GM19023 (cell line): ENCODE data around the gene RHPN2.
"Not testable (repeated sequence)": the region's sequence is repeated elsewhere in the genome, so short reads cannot be mapped to it uniquely, and the experiment has no call there.

Experiments
- ATAC-seq: cut with Tn5 transposase; IDR thresholded peaks from one replicate; pipeline ENCODE4 v1.9.1; 2021; ENCODE audit warnings: mild to moderate bottlenecking, moderate library complexity; ENCODE audit not compliant: unreplicated experiment

RHPN2 gene

DNA sequence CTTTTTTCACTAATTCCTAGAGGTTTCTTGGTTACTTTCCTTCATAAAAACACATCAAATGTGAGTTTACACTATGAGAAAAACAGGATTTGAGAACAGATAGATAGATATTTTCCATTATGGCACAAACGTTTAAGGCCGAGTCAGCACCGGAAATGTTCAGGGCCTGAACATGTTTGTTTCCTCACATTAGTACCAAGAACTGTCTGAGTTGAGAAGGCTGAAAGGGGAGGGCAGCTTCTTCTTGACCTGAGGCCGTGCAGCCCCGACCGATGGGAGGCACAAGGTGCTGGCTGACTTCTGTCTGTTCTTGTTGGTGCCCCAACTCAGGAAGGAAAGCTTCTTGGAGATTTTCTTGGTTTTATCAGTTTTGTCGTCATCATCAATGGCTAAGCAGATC lies 84.9 kb downstream of the RHPN2 start:
- not testable (repeated sequence) for ATAC-seq

GRCh38 chr19:32977813-32978212 lies 86.9 kb downstream of the RHPN2 start:
- not testable (repeated sequence) for ATAC-seq

DNA sequence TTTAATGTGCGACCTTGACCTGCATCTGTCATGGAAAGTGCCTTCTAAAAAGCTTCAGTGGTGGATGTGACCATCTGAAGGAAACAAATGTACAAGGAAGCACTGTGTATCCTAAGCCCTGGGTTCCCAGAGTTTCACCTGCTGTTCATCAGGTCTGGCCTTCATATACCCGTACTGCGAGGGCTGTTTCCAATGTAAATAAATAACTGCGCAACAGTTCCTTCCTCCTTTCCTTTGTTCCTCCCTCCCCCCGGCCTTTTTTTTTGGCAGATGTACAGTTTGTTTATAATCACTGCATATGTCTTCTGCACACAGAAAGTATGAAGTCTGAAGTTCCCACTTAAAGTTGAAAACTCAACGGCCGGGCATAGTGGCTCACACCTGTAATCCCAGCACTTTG lies 87.4 kb downstream of the RHPN2 start:
- no peak for ATAC-seq

- ATAC-seq, result no peak
These were observed 88.4 kb downstream of the RHPN2 start for GRCh38 chr19:32976223-32976805.

DNA sequence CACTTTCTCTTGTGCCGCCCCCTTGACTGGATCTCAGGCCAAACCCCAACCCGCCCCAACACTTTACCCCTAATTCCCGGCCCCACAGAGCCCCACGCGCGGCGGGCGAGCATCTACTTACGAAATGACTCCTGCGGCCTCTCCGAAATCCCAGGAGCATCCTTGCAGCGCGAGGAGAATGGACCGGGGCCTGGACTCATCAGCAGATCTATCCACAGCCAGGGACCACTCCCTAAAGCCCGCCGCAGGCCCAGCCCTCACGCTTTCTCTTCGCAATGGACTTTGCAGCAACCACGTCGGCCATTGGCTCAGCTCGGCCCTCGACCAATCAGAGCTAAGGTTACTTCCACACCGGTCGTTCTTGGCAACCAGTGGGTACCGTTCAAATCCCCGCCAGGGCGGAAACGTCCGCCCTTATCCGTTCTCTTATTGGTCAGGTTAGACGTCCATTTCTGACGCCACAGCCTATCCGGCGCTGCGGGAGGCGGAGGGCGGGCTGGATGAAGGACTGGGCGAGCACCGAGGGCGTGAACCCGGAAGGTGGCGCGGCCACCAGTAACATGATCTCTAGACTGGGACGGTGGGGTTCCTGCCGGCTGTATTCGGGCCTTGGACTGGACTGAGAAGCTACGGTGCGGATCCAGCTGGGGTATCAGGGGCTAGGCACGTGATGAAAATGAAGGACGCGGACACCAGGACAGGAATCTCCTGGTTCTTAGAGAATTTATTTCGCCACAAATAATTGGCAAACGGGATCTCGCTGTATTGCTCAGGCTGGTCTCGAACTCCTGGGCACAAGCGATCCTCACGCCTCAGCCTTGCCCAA lies 92.8 kb downstream of the RHPN2 start, which contains the start of the genes CEP89 and FAAP24:
Gene CEP89 (minus strand): TSS at position 244 of the 826 bp plus-strand sequence. CDS start 84 bp downstream, at position 160.
Gene FAAP24 (plus strand): TSS at position 528 of the 826 bp plus-strand sequence. CDS start 955 bp downstream, outside the sequence.
- peak; percentile 100 for ATAC-seq

GRCh38 chr19:32971012-32971595 lies 93.6 kb downstream of the RHPN2 start:
- no peak for ATAC-seq

- ATAC-seq, result no peak
These were observed 95.1 kb downstream of the RHPN2 start for GRCh38 chr19:32969549-32969948.

DNA sequence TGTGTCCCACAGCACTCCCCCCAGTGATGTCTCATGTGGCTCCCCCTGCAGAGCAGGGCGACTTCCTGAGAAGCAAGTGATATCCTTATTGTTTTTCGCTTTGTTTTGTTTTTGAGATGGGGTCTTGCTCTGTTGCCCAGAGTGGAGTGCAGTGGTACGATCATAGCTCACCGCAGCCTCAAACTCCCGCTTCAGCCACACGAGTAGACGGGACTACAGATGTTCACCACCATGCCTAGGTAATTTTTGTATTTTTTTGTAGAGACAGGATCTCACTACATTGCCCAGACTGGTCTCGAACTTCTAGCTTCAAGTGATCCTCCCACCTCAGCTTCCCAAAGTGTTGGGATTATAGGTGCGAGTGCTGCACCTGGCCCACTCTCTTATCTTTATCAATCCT lies 97.9 kb downstream of the RHPN2 start:
- ATAC-seq, result no peak

GRCh38 chr19:32945260-32945659 lies 119.4 kb downstream of the RHPN2 start:
- ATAC-seq, result no peak

GRCh38 chr19:32941273-32941672 lies 123.4 kb downstream of the RHPN2 start:
- not testable (repeated sequence) for ATAC-seq

GRCh38 chr19:32936065-32936464 lies 128.6 kb downstream of the RHPN2 start:
- no peak for ATAC-seq

GRCh38 chr19:32935629-32936028 lies 129.1 kb downstream of the RHPN2 start:
- ATAC-seq, result no peak

DNA sequence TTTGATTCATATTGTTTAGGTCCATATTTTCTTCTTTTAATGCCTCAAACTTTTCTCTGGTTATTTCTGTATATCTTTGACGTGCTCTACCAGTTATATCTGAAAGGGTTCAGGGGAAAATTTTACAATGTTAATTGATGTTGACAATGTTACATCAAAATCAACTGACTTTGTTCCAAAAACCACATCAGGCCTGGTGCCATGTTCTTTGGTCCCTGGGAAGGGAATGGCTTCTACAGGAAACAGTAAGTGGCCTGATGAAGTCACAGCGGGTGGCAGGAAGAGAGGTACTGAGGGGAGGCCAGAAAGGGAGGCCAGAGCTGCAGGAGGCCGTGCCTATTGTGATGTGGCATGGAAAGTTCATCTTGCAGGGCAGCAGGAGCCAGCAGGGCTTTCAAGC lies 131.1 kb downstream of the RHPN2 start:
- no peak for ATAC-seq

GRCh38 chr19:32930567-32930966 lies 134.1 kb downstream of the RHPN2 start:
- ATAC-seq, result no peak

DNA sequence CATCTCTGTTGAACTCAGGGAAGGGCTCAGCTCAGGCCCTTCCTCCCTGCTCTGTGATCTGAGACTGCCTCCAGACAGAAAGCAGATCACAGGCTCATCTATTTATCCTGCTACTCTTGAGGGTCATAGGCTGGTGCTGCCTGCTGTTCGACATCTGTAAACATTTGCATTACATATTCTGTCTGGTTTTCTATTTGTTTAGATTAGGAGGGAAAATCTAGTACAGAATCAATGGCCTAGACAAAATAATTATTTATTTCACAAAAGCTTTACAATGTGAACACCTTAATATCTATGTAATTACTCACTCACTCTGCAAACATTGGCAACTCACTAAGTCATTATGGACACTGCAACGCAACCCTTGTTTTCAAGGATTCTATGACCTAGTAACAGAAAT lies 135.9 kb downstream of the RHPN2 start:
- no peak for ATAC-seq
